SK-N-SH treated with all-trans-retinoic acid at 6 μM for 48 hours (cell line): ENCODE data around the gene FAR2.
"Not testable (repeated sequence)": the region's sequence is repeated elsewhere in the genome, so short reads cannot be mapped to it uniquely, and the experiment has no call there.

ENCODE experiments used
- BACH2 ChIP-seq: fragments of 250-450 bp; sonication (Bioruptor Pico); IDR thresholded peaks from 2 replicates; pipeline ENCODE4 v1.9.0; 2021; ENCODE audit warnings: mild to moderate bottlenecking, borderline replicate concordance
- CSDC2 ChIP-seq: fragments of 250-450 bp; sonication (Bioruptor Pico); IDR thresholded peaks from 2 replicates; pipeline ENCODE4 v1.5.0; 2020; ENCODE audit warnings: mild to moderate bottlenecking, moderate library complexity
- ISL1 ChIP-seq: fragments of 250-450 bp; sonication (Bioruptor Pico); IDR thresholded peaks from 2 replicates; pipeline ENCODE4 v2.1.2; 2022; ENCODE audit warnings: mild to moderate bottlenecking, moderate library complexity
- PATZ1 ChIP-seq: fragments of 250-450 bp; sonication (Bioruptor Pico); IDR thresholded peaks from 2 replicates; pipeline ENCODE4 v1.8.0; 2020; ENCODE audit warnings: mild to moderate bottlenecking, moderate library complexity, borderline replicate concordance
- POU6F1 ChIP-seq: fragments of 250-450 bp; sonication (Bioruptor Pico); IDR thresholded peaks from 2 replicates; pipeline ENCODE4 v1.8.0; 2021; ENCODE audit warnings: low read depth, mild to moderate bottlenecking, moderate library complexity, borderline replicate concordance
- PPARA ChIP-seq: fragments of 250-450 bp; sonication (Bioruptor Pico); IDR thresholded peaks from 2 replicates; pipeline ENCODE4 v1.5.0; 2020; ENCODE audit warnings: mild to moderate bottlenecking, borderline replicate concordance
- RARB ChIP-seq: fragments of 250-450 bp; sonication (Bioruptor Pico); IDR thresholded peaks from 2 replicates; pipeline ENCODE4 v1.8.0; 2021; ENCODE audit warnings: mild to moderate bottlenecking, moderate library complexity
- TSHZ2 ChIP-seq: fragments of 250-450 bp; sonication (Bioruptor Pico); IDR thresholded peaks from 2 replicates; pipeline ENCODE4 v1.5.0; 2020; ENCODE audit warnings: mild to moderate bottlenecking, moderate library complexity
- ZC3H10 ChIP-seq: fragments of 250-450 bp; sonication (Bioruptor Pico); IDR thresholded peaks from 2 replicates; pipeline ENCODE4 v1.5.1; 2021; ENCODE audit warnings: mild to moderate bottlenecking, moderate library complexity
- ZFP3 ChIP-seq: fragments of 250-450 bp; sonication (Bioruptor Pico); IDR thresholded peaks from 2 replicates; pipeline ENCODE4 v1.5.0; 2020; ENCODE audit warnings: mild to moderate bottlenecking, moderate library complexity
- ZNF8 ChIP-seq: fragments of 450-650 bp; formaldehyde crosslinking; IDR thresholded peaks from 2 replicates; pipeline ENCODE4 v1.5.0; 2020; ENCODE audit warnings: mild to moderate bottlenecking, moderate library complexity

DNA sequence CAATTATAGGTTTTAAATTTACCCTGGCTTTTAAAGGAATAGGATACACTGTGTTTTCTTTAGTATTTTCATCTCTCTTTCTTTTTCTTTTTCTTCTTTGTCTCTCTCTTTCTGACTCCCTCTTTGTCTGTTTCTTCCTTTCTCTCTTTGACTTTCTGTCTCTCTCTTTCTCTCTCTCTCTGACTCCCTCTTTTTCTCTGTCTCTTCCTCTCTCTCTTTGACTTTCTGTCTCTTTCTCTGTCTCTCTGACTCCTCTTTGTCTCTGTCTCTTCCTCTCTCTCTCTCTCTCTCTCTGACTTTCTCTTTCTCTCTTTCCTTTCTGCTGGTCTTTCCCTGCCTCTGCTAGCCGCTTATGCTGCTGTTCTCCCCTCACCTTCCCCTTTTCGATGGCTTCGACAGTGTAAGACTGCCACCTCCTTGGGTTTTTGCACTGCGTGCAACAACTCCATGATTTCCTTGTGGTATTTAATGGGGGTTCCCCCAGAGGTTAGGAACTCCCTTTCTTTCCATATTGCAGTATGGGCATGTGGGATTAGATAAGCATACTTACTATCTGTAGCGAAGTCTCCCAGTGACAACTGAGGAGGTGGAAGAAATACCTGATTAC is 21.5 kb downstream of the FAR2 start:
- TF ChIP-seq PATZ1 (CRISPR knock-in tag); POU6F1 (CRISPR knock-in tag); RARB (CRISPR knock-in tag); ISL1 (CRISPR knock-in tag); ZC3H10 (CRISPR knock-in tag); TSHZ2 (CRISPR knock-in tag); CSDC2; BACH2 (CRISPR knock-in tag); ZNF8; PPARA (CRISPR knock-in tag); ZFP3 (CRISPR knock-in tag): not testable (repeated sequence)
